CD4-positive, alpha-beta T cell treated with Interleukin-10 for 1 hour (primary cell): ENCODE results near the gene MRPS2.

Source experiments
- DNase-seq: peaks from one replicate; pipeline ENCODE4 v3.0.0-alpha.2; 2020

Gene MRPS2

DNA sequence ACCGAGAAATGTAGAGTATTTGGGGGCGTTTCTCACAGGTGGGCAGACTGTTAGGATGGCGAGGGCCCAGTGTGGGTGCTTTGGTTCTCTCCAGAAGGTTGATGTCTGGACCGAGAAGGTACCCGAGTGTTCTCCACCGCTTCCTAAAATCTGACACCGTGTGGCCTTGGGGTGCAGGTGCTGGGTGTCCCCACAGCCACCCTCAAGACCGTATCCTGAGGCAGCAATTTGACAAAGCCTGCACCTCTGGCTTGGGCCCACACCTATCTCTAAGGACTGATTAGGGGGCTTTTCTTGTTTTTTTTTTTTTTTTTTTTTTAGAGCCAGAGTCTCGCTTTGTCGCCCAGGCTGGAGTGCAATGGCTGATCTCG is 19.6 kb upstream of the MRPS2 start:
- no peak for DNase-seq

DNA sequence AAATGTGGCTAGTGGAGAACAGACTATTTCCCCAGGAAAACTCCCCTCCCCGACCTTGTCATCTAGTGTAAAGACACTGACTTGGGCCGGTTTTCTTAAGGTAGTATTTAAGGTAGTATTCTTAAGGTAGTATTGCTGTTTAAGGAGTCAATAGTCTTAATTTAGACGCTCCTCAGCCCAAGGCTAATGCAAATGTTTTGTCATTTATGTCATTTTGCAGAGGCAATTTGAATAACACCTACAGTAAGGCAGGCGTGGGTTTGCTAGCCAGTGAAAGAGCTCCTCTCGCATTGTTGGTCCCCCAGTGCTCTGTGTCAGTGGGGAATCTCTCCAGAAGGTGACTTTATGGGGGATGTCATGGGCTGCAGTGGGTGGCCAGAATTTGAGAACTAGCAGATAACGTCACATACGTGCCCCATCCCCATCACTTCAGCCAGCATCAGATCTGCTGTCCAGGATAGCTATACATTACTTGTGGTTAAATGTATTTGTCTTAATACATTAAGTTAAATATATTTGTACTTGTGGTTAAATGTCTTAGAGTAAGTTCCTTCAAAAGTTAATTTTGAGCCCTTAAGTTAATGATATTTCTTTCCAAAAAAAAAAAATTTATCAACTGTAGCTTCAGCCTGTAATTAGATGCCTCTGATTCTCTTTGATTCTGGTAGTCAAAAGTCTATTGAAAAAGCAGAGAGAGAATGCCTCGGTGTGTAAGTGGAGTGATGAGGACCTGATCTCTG is 18.3 kb upstream of the MRPS2 start:
- no peak for DNase-seq

DNA sequence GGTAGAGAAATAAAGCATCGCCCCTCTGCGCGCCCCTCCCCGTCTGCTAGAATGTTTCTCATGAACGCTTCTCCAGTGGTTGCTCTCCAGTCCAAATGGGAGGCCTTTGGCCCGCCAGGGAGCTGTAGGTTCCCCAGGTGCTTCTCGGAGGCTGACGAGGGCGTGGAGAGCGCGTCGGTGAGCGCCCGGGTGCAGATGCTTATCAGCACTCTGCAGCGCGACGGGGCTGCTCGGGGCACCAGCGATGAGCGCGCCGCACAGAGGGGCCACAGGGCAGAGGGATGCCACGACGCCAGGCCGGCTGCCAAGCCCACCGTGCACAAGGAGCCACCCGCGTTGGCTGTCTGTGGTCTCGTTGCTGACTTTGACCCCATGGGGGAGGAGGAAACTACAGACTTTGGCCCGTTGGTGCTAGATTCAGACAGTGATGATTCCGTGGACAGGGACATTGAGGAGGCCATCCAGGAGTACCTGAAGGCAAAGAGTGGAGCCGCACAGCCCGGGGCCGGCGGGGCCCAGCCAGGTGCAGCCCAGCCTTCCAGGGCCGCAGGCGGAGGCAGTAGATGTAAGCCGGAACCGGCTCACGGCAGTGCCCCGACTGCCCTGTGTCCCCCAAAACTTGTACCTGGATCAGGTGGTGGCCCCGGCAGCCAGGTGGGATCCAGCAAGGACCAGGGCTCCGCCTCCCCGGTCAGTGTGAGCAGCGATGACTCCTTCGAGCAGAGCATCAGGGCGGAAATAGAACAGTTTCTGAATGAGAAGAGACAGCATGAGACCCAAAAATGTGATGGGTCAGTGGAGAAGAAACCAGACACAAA is 15.8 kb upstream of the MRPS2 start:
- no peak for DNase-seq

DNA sequence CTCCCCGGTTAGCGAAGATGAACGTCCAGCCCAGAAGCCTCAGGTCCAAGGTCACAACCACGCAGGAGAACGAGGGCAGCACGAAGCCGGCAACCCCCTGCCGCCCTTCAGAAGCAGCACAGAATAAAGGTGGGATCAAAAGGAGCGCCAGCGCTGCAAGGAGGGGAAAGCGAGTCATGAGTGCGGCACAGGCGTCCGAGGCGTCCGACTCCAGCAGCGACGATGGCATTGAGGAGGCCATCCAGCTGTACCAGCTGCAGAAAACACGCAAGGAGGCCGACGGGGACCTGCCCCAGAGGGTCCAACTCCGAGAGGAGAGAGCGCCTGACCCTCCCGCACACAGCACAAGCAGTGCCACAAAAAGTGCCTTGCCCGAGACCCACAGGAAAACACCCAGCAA is 15.1 kb upstream of the MRPS2 start:
- no peak for DNase-seq

DNA sequence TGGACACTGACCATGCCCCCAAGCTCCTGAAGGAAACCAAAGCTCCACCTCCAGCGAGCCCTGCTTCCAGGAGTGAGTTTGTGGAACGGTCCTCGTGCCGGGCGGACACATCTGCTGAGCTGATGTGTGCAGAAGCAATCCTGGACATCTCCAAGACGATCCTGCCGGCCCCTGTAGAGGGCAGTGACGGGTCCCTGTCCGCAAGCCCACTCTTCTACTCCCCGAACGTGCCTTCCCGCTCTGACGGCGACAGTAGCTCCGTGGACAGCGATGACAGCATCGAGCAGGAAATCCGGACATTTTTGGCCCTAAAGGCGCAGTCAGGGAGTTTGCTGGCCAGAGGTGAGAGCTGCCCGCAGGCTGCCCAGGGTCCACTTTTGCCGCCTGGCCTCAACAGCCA is 14.7 kb upstream of the MRPS2 start:
- DNase-seq, result no peak

DNA sequence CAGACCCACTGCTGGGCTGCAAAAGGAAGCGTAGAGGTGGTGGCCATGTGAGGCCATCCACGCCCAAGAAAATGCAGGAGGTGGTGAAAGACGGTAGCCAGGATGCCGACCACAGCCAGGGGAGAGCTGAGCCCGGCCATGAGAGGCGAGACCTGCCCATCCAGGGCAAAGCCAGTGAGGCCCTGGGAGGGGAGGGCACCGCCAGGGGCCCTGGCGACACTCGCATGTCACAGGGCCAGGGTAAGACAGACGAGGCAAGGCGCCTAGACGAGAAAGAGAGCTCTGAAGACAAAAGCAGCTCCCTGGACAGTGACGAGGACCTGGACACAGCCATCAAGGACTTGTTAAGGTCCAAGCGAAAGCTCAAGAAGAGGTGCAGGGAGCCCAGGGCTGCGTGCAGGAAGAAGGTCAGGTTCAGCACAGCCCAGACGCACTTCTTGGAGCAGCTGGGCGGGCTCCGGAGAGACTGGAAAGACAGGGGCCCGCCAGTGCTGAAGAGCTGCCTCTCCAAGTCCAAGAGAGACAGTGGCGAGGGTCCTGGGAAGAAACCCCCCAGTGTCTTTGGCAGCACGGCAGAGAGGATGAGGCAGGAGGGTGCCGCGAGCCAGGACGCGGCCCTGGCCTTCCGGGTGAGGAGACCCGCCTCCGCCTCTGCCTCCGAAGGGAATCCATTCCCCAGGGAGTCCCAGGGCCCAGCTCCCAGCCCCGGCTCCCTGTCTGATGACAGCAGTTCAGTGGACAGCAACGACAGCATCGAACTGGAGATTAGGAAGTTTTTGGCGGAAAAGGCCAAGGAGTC is 14.0 kb upstream of the MRPS2 start:
- no peak for DNase-seq

DNA sequence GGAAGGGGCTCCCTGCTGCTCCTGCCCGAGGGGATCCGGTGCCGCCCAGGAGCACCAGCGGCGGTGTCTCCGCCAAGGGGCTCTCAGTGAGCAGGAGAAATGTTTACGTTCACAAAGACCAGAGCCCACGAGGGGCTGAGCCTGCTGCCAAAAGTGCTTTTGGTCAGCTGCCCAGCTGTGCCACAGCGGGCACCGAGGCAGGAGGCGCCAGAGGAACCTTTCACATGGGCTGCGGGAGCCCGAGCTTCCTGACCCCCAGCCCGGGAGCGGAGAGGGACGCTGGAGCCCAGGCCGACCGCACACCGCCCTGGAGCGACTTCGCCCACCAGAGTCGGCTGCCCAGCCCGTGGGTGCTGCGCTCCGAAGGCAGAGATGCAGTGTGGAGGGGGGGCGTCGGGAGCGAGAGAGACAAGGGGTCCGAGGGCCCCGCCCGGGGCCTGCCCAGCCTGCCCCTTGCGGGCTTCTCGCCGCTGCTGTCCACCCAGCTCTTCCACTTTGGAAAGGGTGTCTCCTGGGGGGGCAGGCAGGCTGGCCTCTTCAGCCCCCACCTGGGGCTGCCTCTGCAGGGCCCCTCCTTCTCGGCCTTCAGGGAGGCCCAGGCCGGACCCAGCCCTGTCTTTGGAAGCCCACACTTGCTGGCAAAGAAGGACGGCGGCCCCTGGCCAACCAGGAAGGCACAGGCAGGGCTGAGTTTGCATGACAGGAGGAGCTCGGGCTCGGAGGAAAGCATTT is 13.0 kb upstream of the MRPS2 start:
- no peak for DNase-seq

DNA sequence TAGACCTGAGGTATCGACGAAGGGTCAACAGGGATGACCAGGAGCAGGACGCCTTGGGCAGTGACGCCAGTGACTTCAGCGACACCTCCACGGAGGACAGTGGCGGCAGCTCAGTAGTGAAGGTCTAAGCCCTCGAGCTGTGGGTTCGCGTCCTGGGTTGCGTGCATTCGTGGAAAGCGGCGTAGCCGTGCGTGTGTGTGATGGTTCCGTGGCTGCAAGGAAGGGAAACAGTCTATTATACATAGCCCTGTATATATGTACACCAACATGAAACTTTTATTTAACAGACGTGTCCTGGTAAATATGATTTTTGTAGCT is 12.5 kb upstream of the MRPS2 start:
- no peak for DNase-seq

DNA sequence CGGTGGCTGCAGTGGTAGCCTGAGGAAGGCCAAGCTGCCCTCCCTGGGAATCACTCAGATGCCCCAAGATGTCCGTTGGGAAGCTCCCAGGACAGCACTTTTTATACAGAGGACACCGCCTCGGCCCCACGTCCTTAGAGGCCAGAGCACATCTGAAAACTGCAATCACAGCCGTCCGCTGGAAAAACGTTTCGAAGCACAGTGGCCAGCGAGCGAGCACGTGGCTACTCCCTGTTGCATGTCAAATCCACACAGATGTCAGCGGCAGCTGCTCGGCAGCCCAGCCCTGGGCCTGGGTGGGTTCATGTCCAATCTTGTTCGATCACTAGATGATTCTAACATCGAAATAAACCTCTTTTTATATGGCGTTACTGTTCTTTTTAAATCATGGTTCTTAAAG is 12.0 kb upstream of the MRPS2 start:
- DNase-seq, result no peak

DNA sequence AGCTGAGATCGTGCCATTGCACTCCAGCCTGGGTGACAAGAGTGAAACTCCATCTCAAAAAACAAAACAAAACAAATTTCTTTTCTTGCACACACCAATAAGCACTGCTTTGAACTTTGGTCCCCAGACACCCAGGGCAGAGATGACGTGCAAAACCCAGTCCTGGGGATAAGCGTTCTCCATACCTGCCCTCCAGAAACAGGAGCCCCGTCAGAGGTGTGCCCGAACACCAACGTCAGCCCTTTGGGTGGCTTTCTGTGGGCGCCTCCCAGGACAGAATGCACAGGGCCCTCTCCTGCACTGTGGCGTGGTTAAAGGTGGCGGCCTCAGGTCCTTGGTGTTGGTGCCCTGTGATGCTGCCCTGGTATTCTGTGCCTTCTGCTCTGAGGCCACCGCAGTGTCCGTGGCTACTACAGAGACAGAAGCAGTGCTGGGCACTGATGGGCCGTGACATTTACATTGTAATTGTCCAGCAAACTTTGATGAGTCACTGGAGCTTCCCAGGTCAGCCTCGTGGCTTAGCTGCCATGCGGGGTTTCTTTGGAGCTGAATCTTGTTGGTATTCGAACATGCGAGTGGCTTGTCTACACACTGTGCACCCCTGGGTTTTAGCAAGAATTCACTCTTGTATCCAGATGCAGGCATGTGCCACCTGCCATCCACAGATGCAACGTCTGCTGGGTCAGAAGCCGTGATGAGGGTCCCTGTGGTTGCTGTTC is 11.1 kb upstream of the MRPS2 start:
- DNase-seq, result no peak

DNA sequence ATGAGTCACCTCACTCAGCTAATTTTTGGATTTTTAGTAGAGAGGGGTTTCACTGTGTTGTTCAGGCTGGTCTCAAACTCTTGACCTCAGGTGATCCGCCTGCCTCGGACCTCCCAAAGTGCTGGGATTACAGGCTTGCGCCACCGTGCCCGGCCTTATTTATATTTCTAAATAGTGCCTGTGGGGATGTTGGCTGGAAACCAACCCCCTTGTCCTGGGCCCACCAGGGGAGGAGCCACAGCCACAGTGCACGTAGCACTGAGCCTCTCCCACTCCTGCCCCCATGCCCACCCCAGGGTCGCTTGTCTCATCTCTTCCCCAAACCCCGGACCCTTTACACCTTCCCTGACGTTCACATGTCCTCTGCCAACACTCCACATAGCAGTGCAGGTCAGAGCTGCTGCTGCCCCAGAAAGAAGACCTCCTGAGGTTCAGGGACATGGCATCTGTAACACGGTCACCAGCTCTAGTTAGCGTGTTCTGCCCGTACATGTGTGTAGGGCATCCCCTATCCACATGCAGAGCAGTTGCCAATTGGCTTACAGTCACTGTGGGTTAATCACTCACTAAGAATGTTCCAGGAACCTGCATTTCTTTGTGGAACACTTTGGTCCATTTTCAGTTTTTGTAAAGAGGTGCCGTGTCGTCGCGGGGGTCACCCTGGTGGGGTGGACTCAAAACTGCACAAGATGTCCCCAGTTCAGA is 10.2 kb upstream of the MRPS2 start:
- DNase-seq, result no peak

DNA sequence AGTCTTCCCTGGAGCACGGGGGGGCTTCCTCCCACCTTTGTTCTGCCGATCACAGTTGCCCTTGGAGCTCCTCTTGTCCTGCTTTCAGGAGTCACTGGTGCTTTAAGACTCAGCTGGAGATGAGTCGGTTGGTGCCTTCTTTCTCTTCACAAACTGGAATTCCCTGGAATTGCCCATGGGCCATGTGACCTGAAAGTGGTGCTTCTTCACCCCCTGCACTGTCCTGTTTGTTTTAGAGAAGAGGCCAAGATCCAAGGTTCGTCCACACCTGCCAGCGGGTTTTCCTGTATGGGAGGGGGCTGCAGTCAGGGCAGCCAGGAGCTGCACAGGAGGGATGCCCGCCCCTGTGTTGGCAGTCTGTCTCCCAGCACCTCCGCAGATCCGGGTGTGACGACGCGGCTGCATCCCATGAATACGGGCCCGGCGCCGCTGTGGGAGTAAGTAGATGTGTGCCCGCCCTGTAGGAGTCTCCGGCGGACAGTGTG is 9.5 kb upstream of the MRPS2 start:
- no peak for DNase-seq

DNA sequence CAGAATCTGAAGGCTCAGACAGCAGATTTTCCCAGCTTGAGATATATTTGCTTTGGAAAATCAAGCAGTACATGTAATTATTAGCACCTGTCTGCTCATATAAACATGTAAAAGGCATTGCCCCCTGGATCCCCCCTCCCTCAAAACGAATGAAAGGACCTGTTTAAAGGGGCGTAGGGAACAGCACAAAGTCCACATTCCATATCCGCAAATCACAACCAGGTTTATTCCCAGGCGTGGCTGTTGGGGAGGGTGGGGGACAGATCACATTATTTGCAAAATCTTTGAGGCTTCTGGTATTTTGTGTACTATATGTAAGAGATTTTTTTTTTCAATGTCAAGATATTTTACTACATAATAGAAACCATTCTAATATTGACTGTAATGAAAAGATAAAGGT is 8.7 kb upstream of the MRPS2 start:
- no peak for DNase-seq

DNA sequence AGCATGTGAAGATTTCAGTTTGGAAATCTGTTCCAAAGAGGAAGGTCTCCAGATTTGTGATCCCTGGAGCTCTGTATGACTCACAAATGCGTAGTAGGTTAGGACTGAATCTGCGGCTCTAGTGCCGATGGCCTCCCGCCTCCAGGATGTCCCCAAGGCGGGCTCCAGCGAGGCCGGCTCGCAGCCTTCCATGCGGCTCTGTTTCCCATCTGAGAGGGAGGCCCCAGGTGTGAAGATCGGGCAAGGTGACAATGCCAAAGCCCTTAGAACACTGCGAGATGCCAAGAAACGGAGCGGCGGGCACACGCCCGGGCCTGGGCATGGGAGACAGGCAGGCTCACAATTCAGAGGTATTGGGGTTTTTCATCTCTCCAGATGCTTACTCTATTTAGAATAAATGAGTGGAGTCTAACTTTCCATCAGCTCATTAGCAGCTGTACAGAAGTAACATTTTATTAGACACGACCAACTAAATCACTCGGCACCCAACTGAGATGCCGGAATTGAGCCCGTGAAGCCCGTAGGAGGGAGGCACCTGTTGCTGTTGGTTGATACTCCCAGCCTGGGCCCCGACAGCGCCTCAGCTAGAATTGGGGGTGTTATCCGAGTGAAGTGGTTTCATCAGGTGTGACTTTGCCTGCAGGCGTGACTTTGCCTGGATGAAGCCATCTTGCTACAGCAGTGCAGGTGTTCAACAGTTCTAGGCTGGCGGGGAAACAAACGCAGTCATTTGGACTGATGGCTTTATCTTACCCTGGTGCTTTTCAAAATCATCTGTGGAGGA is 7.4 kb upstream of the MRPS2 start:
- DNase-seq, result no peak

DNA sequence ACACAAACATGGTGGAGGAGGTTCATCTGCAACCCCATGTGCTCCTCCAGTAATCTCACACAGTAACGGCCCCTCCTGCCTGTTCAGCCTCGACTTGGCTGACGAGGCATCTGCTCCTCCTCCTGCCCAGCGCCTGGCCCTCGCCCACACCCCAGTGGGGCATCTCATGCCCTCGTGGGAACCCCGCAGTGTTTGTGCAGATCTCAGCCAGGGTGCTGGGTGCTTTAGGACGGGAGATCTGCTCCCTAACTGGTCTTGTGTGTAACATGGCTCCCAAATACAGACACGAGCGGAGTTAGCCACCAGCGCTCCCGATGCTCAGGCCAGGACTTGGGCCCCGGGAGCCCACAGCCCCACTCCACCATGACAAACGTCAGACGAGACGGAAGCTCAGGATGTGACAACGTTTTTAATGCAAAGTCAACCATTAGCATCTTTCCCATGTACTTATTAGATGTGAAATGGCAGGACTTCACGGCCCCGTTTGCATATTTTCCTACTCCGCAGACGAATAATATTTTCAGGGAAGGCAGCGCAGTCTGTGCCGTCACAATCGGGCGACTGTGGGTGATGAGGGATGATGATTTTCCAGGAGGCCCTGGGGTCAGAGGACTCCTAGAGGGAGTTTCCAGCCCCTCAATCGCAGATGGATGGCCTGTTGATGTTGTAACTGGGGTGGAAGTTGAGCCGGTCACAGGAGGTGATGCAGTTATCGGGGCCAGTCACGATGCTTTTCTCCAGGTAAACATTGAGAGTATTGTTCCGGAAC is 5.5 kb upstream of the MRPS2 start:
- no peak for DNase-seq

DNA sequence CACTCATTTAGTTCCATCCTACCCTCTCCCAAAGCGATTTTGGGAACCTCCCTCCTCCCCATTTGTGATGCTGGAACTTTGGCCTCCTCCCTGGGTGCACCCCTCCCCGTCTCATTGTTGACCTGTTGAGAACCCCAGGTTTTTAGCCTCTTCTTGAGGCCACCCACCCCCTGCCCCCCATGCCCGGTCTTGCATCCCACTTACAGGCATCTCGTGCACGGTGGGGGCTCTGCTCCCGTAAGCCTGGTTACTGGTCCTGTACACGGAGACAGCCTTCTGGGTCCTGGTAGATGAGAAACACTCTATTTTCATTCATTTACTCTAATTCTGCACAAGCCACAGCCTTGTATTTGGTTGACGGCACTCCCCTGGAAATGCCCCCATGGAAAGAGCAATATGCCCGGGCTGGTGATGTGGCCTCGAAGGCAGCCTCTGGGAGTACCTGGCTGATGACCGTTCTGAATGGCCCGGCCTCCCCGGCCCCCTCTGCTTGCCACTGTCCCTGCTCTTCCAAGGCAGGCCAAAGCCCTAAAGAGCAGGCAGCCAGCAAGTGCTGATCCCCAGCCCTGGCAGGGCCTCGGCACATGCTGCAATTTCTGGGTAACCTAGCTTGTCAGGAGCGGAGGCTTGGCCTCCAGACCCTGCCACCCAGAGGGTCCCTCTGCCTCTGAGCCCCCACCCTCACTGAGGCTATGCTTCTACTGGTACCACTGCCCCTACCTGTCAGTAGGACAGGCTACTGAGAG is 1.9 kb upstream of the MRPS2 start:
- no peak for DNase-seq

DNA sequence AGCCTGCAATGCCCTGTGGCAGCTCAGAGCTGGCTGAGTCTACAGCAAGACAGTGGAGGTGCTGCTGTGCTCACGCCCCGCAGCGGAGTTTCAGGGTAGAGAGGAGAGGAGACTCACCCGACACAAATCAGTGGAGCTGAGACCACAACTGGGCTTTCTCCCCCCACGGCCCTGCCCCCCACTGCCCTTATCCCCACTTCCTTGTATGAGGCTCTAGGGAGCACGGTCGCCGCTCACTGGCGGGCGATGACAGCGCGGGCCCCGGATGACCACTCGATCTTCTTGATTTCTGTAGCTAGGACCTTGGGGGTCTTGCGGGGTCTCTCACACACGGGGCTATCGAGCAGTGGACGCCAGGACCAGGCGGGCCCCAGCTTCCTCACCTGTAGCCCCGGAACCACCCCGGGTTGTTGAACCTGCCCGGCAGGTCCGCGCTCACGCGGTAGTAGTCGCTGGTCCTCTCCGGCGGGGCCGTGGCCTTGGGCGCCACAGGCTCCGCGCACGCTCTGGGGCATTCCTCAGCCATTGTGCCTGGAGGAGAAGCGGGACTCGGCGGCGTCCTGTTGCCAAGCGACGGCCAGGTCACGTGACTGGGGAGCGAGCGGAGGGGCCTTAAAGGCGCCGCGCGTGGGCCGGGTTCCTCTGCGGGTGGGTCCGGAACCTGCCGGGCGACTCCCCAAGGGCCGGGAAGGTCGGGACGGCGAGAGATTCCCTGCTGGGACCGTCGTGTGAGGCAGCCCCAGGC is 984 bp upstream of the MRPS2 start:
- peak; percentile 90 for DNase-seq

DNA sequence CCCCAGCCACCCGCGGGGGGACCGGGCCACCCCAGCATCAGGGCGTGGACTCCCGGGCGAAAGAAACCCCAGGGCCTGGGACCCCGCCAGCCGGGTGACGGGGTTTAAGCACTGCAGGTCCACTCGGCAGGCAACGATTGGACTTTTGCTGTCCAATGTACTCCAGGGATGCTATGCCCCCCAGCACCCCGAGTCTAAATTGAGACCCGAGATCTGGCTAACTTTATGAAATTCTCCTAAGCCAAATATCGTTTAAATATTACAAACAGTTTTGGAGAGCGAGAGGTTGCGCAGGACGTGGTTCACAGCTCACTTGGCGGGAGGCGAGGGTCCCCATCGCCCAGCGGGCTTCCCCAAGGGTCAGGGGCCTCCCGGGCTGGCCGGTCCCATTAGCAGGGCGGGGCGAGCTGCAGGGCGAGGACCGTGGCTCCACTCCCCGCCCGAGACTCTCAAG is 384 bp upstream of the MRPS2 start:
- no peak for DNase-seq
